Activated CD4-positive, alpha-beta memory T cell treated with anti-CD3 and anti-CD28 coated beads, Interleukin-2, amount 10 ng/mL, durations not matched to agents 7 days and 5 days (primary cell): ENCODE data around the gene KRCC1. TPM values are rescaled to one million over a fixed set of nuclear protein-coding genes. Genes with fewer than 3 reads are reported as not detected.

ENCODE experiments used
- CTCF ChIA-PET: fragments of 350-600 bp; sonication (Branson Sonifier 250); formaldehyde crosslinking; loops from one replicate; lab custom pipeline; 2021; ENCODE audit warnings: antibody characterized with exemption, inconsistent platforms; lab: Charles Lee
- POLR2A ChIA-PET: fragments of 350-600 bp; sonication (Branson Sonifier 250); formaldehyde crosslinking; loops from one replicate; lab custom pipeline; 2021; ENCODE audit warnings: antibody characterized with exemption; lab: Charles Lee
- DNase-seq: peaks from one replicate; pipeline ENCODE4 v3.0.0-alpha.2; 2020
- H3K27ac Mint-ChIP-seq: one replicate; pipeline ENCODE4 v1.8.0; 2021; ENCODE audit warnings: mild to moderate bottlenecking, mixed read lengths
- H3K27me3 Mint-ChIP-seq: one replicate; pipeline ENCODE4 v1.8.0; 2021; ENCODE audit warnings: mixed read lengths
- H3K36me3 Mint-ChIP-seq: one replicate; pipeline ENCODE4 v1.8.0; 2021; ENCODE audit warnings: low read depth, mixed read lengths
- H3K4me1 Mint-ChIP-seq: one replicate; pipeline ENCODE4 v1.8.0; 2021; ENCODE audit warnings: mixed read lengths
- H3K4me3 Mint-ChIP-seq: one replicate; pipeline ENCODE4 v1.8.0; 2021; ENCODE audit warnings: mild to moderate bottlenecking, mixed read lengths
- H3K9me3 Mint-ChIP-seq: one replicate; pipeline ENCODE4 v1.8.0; 2021; ENCODE audit warnings: mixed read lengths
- total RNA-seq, 2 experiments: library from RNA; stranded (reverse); gene quantifications; one replicate each; pipeline ENCODE4 v1.2.3, GENCODE V29; 2021

KRCC1 gene
- total RNA-seq, 2 experiments from 2014 or later: 18.8 to 19.1 TPM

DNA sequence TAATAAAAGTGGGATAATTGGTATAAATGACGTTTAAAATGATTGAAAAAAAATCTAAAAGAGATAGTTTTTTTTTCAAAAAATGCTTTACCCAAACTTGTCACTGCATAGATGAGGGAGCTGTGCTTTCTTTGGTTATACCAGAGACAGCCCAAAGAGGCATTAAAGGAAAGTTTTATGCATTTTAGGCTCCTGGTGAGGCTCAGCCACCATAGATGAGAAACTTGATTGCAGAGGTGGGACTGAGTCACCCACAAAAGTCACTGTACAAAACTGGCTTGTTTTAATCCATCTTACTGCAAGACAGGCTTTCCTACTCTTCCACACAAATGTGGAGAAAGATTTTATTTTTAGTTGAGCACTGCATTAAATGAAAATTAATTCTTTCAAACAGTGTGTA lies 14.5 kb upstream of the KRCC1 start:
- no peaks in the 10 kb centered on the region for H3K4me1 Mint-ChIP-seq
- CTCF ChIA-PET: interaction anchor here (2.3 kb wide), 1 partner anchor 10 kb away, joined by 13 read pairs; no protein-coding TSS in a partner anchor
- H3K36me3 Mint-ChIP-seq: no peaks in the 10 kb centered on the region
- POLR2A ChIA-PET: no interaction called here
- no peak overlapping the region for H3K4me3 Mint-ChIP-seq
- no peak for DNase-seq
- peaks cover 7% of the 10 kb centered on the region for H3K27me3 Mint-ChIP-seq
- H3K9me3 Mint-ChIP-seq: no peaks in the 10 kb centered on the region
- no peak overlapping the region for H3K27ac Mint-ChIP-seq

DNA sequence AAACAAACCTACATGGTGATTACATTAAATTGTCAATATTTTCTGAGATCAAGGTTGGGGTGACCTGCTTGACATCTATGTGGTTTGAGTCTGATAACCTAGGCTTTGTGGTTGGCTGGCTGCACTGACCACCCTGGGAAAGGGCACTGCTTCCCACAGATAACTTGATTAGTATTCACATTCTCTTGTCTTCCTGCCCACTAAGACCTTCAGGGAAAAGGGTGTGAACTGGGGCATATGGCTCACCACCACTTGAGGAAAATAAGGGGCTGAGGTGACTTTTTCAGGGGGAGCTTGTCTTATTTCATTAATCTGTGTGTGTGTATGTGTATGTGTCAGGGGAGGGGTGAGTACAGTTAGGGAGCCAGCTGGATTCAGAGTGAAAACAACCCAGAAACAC lies 13.5 kb upstream of the KRCC1 start:
- POLR2A ChIA-PET: no interaction called here
- Mint-ChIP-seq H3K36me3 (no peaks in the 10 kb centered on the region), H3K4me3 (no peak overlapping the region), H3K27ac (no peak overlapping the region), H3K4me1 (no peaks in the 10 kb centered on the region), H3K27me3 (peaks cover 5% of the 10 kb centered on the region), H3K9me3 (no peaks in the 10 kb centered on the region)
- CTCF ChIA-PET: interaction anchor here (2.3 kb wide), 1 partner anchor 9 kb away, joined by 13 read pairs; no protein-coding TSS in a partner anchor
- DNase-seq: no peak

DNA sequence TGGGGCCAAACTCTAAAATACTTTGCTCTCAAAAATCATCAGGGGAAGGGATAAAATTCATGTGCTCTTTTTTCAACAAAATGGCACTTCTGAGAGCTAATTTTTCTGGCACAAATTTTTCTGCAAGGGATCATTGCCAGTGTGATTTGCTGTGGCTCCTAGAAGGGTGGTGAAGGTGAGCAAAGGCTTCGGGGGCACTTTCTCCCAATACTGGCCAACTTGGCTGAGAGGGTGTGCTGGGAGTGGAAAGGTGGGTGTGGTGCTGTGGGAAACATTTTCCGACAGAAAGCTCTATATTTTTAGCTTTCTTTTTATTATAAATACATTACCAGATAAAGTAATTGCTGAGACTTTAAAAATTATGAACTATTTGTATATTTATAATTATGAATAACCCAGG lies 12.5 kb upstream of the KRCC1 start:
- ChIA-PET POLR2A (no interaction called here), CTCF (interaction anchor here (2.3 kb wide), 1 partner anchor 8 kb away, joined by 13 read pairs; no protein-coding TSS in a partner anchor)
- no peaks in the 10 kb centered on the region for H3K36me3 Mint-ChIP-seq
- H3K9me3 Mint-ChIP-seq: no peaks in the 10 kb centered on the region
- no peak for DNase-seq
- H3K27me3 Mint-ChIP-seq: peaks cover 3% of the 10 kb centered on the region
- no peak overlapping the region for H3K27ac Mint-ChIP-seq
- H3K4me1 Mint-ChIP-seq: no peaks in the 10 kb centered on the region
- H3K4me3 Mint-ChIP-seq: no peak overlapping the region

DNA sequence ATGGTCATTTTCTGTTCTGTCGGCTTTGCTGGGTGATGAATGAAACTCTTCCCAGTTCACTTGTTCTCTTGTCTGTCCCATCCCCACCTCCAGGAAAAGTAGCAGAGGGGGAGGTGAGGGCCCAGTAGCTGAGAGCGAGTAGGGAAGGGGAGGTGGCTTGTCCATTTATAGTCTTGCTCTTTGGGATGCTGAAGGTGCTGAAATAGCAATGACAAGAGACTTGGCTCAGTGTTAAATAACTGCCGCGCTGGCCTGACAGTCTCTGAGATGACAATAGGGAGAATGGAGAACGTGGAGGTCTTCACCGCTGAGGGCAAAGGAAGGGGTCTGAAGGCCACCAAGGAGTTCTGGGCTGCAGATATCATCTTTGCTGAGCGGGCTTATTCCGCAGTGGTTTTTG lies 12.0 kb upstream of the KRCC1 start, which contains the start of gene SMYD1:
Gene SMYD1 (plus strand): TSS at position 228 of the 400 bp plus-strand sequence. CDS start 40 bp downstream, at position 268.
- H3K27me3 Mint-ChIP-seq: peaks cover 3% of the 10 kb centered on the region
- no peaks in the 10 kb centered on the region for H3K4me1 Mint-ChIP-seq
- no peak within 1 kb of the TSS for H3K27ac Mint-ChIP-seq
- H3K4me3 Mint-ChIP-seq: no peak within 1 kb of the TSS
- no peaks in the 10 kb centered on the region for H3K36me3 Mint-ChIP-seq
- POLR2A ChIA-PET: no interaction called here
- DNase-seq: no peak
- H3K9me3 Mint-ChIP-seq: no peaks in the 10 kb centered on the region
- CTCF ChIA-PET: no interaction called here

DNA sequence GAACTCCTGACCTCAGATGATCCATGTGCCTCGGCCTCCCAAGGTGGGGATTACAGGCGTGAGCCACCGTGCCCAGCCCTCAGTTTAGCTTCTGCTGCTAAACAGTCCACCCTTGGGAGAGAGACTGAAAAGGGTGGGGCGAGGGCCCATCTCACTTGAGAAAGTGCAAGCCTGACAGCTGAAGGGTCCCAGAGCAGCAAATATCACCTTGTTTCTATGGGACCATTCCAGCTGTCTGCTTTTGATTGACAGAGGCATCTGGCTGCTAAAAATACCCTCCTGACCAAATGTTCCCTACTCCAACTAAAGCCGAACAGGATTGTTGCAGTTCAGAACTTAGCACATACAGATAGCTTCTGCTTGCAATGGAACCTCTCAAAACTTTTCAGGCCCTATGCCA lies 11.6 kb upstream of the KRCC1 start:
- no peak for DNase-seq
- no peaks in the 10 kb centered on the region for H3K4me1 Mint-ChIP-seq
- H3K4me3 Mint-ChIP-seq: no peak overlapping the region
- H3K36me3 Mint-ChIP-seq: no peaks in the 10 kb centered on the region
- no peak overlapping the region for H3K27ac Mint-ChIP-seq
- H3K9me3 Mint-ChIP-seq: no peaks in the 10 kb centered on the region
- ChIA-PET CTCF (no interaction called here), POLR2A (no interaction called here)
- peaks cover 3% of the 10 kb centered on the region for H3K27me3 Mint-ChIP-seq

DNA sequence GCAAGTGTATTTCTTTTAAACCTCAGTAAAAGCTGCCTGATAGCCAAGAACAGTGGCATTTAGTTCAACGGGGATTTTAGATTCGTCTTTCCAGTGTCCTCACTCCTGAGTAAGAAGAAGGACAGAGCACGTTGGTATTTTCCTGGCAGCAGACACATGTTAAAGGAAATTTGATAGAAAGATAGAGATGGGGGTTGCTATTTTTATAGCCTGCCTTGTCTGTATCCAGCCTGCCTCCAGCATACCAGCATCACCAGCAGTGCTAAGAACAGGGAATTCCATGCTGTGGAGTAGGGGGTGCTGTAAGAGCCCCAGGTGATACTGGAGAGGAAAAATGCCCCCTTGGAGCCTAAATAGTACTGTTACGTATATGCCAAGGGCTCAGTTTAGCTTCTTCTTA lies 11.0 kb upstream of the KRCC1 start:
- CTCF ChIA-PET: no interaction called here

DNA sequence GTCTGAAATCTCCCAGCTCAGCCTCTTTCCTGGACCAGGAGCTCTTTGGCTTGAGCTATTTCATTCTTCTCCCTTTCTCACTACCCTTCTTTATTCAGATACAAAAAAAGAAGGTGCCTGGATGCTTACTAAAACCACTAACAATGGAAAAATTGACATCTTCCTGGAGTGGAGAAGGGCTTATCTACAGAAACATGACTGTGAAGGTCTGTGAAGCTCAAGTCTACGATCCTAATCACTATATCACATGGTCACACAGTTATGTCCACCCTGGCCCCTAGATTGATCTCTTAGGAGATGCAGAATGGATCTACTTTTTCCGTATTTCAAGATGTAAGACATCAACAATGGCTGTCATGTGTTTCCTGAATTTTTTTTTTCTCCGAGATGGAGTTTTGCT lies 5.7 kb upstream of the KRCC1 start:
- CTCF ChIA-PET: interaction anchor here (1.0 to 3.4 kb wide), 17 partner anchors 8 to 125 kb away, joined by 3 to 88 read pairs (median 4); partner anchors contain the start of gene RNU2-63P
- Mint-ChIP-seq H3K27me3 (no peaks in the 10 kb centered on the region), H3K4me1 (peaks cover 12% of the 10 kb centered on the region), H3K27ac (no peak overlapping the region), H3K36me3 (no peaks in the 10 kb centered on the region), H3K4me3 (no peak overlapping the region), H3K9me3 (no peaks in the 10 kb centered on the region)
- no peak for DNase-seq
- POLR2A ChIA-PET: interaction anchor here (0.6 kb wide), 1 partner anchor 118 kb away, joined by 3 read pairs; no protein-coding TSS in a partner anchor

More for the DNA sequence above, 11.0 kb upstream of the KRCC1 start:
- POLR2A ChIA-PET: no interaction called here
- Mint-ChIP-seq H3K27ac (no peak overlapping the region), H3K4me3 (no peak overlapping the region), H3K4me1 (no peaks in the 10 kb centered on the region), H3K9me3 (no peaks in the 10 kb centered on the region), H3K27me3 (peaks cover 1% of the 10 kb centered on the region), H3K36me3 (no peaks in the 10 kb centered on the region)
- no peak for DNase-seq

DNA sequence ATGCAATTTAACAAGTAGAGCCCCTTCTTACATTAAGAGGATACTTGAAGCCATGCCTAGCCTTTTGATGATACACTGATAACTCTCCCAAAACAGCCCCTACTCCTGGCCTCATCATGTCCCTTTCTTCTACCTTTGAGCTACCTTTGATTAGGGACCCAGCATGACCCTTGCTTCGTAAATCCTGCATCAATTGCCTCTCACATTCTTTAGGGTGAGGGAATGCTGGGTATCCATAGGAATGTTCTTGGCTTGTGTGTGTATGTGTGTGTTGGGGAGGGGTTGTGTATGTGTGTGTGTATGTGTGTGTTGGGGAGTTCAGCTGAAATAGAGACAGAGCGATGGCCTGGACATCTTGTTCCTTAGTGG lies 5.3 kb upstream of the KRCC1 start:
- ChIA-PET POLR2A (interaction anchor here (0.6 to 2.0 kb wide), 2 partner anchors 44 to 118 kb away, joined by 3 to 6 read pairs; no protein-coding TSS in a partner anchor), CTCF (interaction anchor here (1.0 to 3.4 kb wide), 25 partner anchors 8 to 394 kb away, joined by 3 to 88 read pairs (median 4); partner anchors contain the start of gene RNU2-63P)
- H3K4me1 Mint-ChIP-seq: peaks cover 16% of the 10 kb centered on the region
- no peak overlapping the region for H3K27ac Mint-ChIP-seq
- no peaks in the 10 kb centered on the region for H3K27me3 Mint-ChIP-seq
- no peaks in the 10 kb centered on the region for H3K36me3 Mint-ChIP-seq
- H3K4me3 Mint-ChIP-seq: no peak overlapping the region
- DNase-seq: no peak
- H3K9me3 Mint-ChIP-seq: no peaks in the 10 kb centered on the region

DNA sequence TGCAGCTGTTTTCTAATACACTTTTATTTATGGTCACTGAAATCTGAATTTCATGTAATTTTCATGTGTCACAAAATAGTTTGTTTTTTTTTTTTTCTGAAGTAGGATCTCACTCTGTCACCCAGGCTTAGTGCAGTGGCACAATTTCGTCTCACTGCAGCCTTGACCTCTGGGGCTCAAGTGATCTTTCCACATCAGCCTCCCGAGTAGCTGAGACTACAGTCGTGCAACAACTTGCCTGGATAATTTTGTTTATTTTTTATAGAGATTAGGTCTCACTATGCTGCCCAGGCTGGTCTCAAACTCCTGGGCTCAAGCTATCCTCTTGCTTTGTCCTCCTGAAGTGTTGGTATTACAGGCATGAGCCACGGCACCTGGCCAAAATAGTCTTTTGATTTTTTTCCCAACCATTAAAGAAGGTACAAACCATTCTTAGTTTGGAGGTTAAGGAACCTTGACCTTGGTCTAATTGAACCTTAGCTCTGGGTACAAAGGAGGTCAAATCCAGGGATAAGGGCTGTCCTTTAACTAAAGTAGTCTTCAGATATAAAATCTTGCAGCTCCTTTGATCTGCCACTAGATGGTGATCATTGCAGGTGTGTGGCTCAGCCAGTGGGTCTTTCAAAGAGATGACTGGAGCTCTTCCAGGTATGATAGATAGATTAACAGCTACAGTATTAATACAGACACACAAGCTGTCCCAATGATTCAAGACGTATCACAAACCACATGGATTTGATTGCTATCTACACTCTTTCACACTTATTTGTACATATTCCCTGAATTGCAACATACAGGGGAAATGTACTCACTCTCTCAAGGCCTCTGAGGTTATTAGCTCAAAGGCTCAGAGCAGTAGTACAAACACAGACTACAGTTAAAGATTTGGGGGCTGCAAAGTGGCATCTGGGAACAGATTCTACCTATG lies 4.7 kb upstream of the KRCC1 start:
- ChIA-PET POLR2A (interaction anchor here (2.0 kb wide), 1 partner anchor 43 kb away, joined by 6 read pairs; no protein-coding TSS in a partner anchor), CTCF (interaction anchor here (0.6 to 3.4 kb wide), 29 partner anchors 9 to 632 kb away, joined by 3 to 88 read pairs (median 4); partner anchors contain the start of genes RNU2-63P and RPIA)
- DNase-seq: peak; percentile 25
- H3K27ac Mint-ChIP-seq: no peak overlapping the region
- peaks cover under 1% of the 10 kb centered on the region for H3K36me3 Mint-ChIP-seq
- peaks cover 18% of the 10 kb centered on the region for H3K4me1 Mint-ChIP-seq
- no peaks in the 10 kb centered on the region for H3K9me3 Mint-ChIP-seq
- H3K4me3 Mint-ChIP-seq: no peak overlapping the region
- no peaks in the 10 kb centered on the region for H3K27me3 Mint-ChIP-seq

DNA sequence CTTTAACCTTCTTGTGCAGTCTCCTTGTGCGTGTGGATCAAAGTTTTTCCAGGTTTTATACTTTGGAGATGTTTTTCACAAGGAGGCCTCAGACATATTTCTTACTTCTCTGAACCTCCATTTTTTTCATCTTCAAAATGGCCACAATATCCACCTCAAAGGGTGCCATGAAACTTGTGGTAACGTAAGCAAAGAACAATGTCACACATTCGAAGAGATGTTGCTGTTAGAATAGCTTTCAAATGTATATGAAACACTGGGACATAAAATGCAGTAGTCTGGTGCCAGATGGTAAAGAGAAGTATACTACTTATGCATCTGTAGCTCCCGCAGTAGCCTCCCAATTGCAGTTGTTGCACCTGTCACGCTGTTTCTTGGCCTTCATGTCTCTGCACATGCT lies 2.6 kb upstream of the KRCC1 start:
- ChIA-PET CTCF (no interaction called here), POLR2A (interaction anchor here (1.0 to 1.5 kb wide), 2 partner anchors 41 to 42 kb away, joined by 3 to 5 read pairs; no protein-coding TSS in a partner anchor)
- Mint-ChIP-seq H3K9me3 (no peaks in the 10 kb centered on the region), H3K4me3 (no peak overlapping the region), H3K27me3 (no peaks in the 10 kb centered on the region), H3K4me1 (peaks cover 34% of the 10 kb centered on the region), H3K27ac (no peak overlapping the region), H3K36me3 (peaks cover 15% of the 10 kb centered on the region)
- no peak for DNase-seq

DNA sequence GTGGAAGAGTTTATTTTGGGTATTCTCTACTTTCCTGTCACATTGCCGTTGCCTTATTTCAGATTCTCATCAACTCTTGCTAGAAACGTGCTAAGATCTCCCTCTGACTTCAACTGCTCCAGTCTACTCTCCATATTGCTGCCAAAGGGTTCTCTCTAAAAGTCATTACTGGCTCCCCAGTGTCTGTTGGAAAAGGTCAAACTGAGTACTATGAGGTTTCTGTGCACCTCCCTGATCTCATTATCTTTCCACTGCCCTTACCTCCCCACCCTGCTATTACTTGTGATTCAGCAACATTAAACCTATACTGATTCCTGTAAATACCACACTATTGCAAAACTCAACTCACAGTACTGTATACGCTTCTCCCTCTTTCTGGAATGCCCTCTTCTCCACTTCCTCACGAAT lies 1.9 kb upstream of the KRCC1 start:
- no peak overlapping the region for H3K27ac Mint-ChIP-seq
- H3K4me1 Mint-ChIP-seq: peaks cover 38% of the 10 kb centered on the region
- no peaks in the 10 kb centered on the region for H3K9me3 Mint-ChIP-seq
- H3K27me3 Mint-ChIP-seq: no peaks in the 10 kb centered on the region
- CTCF ChIA-PET: no interaction called here
- H3K36me3 Mint-ChIP-seq: peaks cover 19% of the 10 kb centered on the region
- POLR2A ChIA-PET: no interaction called here
- DNase-seq: no peak
- H3K4me3 Mint-ChIP-seq: no peak overlapping the region

DNA sequence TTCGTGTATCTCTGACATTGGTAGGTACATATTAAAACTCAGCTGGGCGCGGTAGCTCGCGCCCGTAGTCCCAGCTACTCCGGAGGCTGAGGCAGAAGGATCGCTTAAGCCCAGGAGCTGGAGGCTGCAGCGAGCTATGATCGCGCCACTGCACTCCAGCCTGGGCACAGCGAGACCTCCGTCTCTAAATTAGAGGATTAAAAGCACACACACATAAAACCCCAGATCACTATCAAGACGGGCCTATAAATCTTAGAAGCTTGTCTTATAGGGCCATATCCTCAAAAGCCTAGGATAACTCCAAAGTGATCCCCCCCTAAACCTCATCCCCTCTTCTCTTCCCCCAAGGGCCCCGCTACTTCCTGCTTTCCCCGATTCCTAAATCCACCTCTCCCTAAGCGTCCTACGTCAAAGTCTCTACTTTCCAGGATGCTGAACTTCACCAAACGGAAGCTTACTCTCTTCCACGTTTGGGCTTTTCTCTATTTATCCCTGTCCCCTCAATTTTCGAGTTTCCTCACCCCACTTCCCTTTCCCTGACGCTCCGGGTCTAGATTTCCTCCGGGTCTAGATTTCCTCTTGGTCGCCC lies 707 bp downstream of the KRCC1 start:
- H3K4me3 Mint-ChIP-seq: peak overlapping the region; percentile 93
- no peak for DNase-seq
- POLR2A ChIA-PET: interaction anchor here (0.7 to 4.1 kb wide), 8 partner anchors 8 to 583 kb away, joined by 3 to 73 read pairs (median 4); partner anchors contain the start of genes EIF2AK3 and RNU2-63P

More for the DNA sequence above, 707 bp downstream of the KRCC1 start:
- H3K9me3 Mint-ChIP-seq: no peaks in the 10 kb centered on the region
- H3K27me3 Mint-ChIP-seq: no peaks in the 10 kb centered on the region
- H3K27ac Mint-ChIP-seq: peak overlapping the region; percentile 84
- peaks cover 40% of the 10 kb centered on the region for H3K4me1 Mint-ChIP-seq
- CTCF ChIA-PET: interaction anchor here (1.2 to 1.5 kb wide), 2 partner anchors 14 to 105 kb away, joined by 4 read pairs; no protein-coding TSS in a partner anchor
- peaks cover 28% of the 10 kb centered on the region for H3K36me3 Mint-ChIP-seq
